Heart left ventricle (tissue), 13 donors: ENCODE data around the gene ADGRG1.

Experiments used
- POLR2A ChIP-seq, 2 donors: fragments of 450-650 bp; IDR thresholded peaks; one replicate each; pipeline ENCODE4 v1.6.1; 2017; ENCODE audit warnings: antibody characterized with exemption in 2 of 2, mild to moderate bottlenecking in 2 of 2, moderate library complexity in 2 of 2
- TF ChIP-seq, protein P1 (sequence below), 12 donors: fragments of 200-600 bp; sonication (generic) in 4 of 12; IDR thresholded peaks; one replicate each; pipeline versions ENCODE4 v1.5.0 to v1.8.0; 2018 to 2022; ENCODE audit warnings: antibody characterized with exemption in 12 of 12, mild to moderate bottlenecking in 5 of 12
- donor health status: ischemic (EF 13 %, LVEDD 7.1; RV severe dilation, severe dysfunction).
- donor health status: DM: no; HTN: yes; CAD: no.
- donor health status: DM: no; HTN: no; CAD: no.
- donor health status: ischemic (EF 25% LVEDD 6.9; RV normal size, moderate dysfunction).
- donor health status: ischemic (EF 25% LVEDD 5.7; RV mildly dilated, moderate dysfunction).
- donor health status: ischemic (EF 35%, LVEDD 5.7; RV mildly dilated, moderate dysfunction).
- donor health status: nonischemic (EF 11% LVEDD 7.7; RV severe dilation, severe dysfunction).
- donor health status: DM: yes; HTN: yes; CAD: no.
- donor health status: PGD.
- donor health status: ischemic (EF 29% LVEDD 5.4; RV normal size, mild dysfunction).
- donor health status: nonischemic (EF 23%, LVEDD 6.1; RV moderate dilation, normal function).

GRCh38 chr16:57600952-57601580, 27.4 kb upstream of the ADGRG1 start:
- TF ChIP-seq, protein P1, sequence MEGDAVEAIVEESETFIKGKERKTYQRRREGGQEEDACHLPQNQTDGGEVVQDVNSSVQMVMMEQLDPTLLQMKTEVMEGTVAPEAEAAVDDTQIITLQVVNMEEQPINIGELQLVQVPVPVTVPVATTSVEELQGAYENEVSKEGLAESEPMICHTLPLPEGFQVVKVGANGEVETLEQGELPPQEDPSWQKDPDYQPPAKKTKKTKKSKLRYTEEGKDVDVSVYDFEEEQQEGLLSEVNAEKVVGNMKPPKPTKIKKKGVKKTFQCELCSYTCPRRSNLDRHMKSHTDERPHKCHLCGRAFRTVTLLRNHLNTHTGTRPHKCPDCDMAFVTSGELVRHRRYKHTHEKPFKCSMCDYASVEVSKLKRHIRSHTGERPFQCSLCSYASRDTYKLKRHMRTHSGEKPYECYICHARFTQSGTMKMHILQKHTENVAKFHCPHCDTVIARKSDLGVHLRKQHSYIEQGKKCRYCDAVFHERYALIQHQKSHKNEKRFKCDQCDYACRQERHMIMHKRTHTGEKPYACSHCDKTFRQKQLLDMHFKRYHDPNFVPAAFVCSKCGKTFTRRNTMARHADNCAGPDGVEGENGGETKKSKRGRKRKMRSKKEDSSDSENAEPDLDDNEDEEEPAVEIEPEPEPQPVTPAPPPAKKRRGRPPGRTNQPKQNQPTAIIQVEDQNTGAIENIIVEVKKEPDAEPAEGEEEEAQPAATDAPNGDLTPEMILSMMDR (IDR thresholded peaks at IDR 0.05): no peak
- no peak for TF ChIP-seq POLR2A (IDR thresholded peaks at IDR 0.05)
